ENCODE measurements around the gene HOXB3. TPM values are rescaled to one million over a fixed set of nuclear protein-coding genes. Genes with fewer than 3 reads are reported as not detected.
A peak's percentile ranks its signal among the peaks of the same experiment; 100 is the strongest.

The HOXB3 gene
- total RNA-seq, 1 experiment from 2014 or later, result not detected

- Histone ChIP-seq H3K4me2 (ENCODE audit: insufficient read depth, insufficient read length, low read length) (no peak overlapping the region), H3K27me3 (ENCODE audit: insufficient read depth, low read length) (peaks cover 3% of the 10 kb centered on the region; the same call in 1 of the 2 replicates), H3K79me1 (ENCODE audit: insufficient read depth, low read depth, low read length, poor library complexity, severe bottlenecking) (no peaks in the 10 kb centered on the region), H3K14ac (ENCODE audit: insufficient read depth, low read length) (no peak overlapping the region), H2AK5ac (ENCODE audit: insufficient read length, low read length) (no peak overlapping the region), H2BK12ac (ENCODE audit: insufficient read length, low read depth, low read length) (no peak overlapping the region), H3K18ac (ENCODE audit: insufficient read length, low read depth, low read length) (no peak overlapping the region), H4K8ac (replicated peaks; ENCODE audit: insufficient read length, low read depth, low read length) (no peak overlapping the region), H3K23me2 (ENCODE audit: insufficient read length, low read depth, low read length, poor library complexity, severe bottlenecking) (no peaks in the 10 kb centered on the region), H3K9ac (ENCODE audit: extremely low read depth, insufficient read length, low read length) (no peak overlapping the region), H2AFZ (ENCODE audit: low read length) (no peak overlapping the region), H3K4ac (ENCODE audit: low read depth, low read length) (no peak overlapping the region), H4K91ac (ENCODE audit: insufficient read length, low read depth, low read length) (no peak overlapping the region), H3K27ac (ENCODE audit: insufficient read length, low read depth, low read length) (no peak overlapping the region), H2BK20ac (ENCODE audit: low read depth, low read length, poor library complexity, severe bottlenecking) (no peak overlapping the region), H3K4me1 (ENCODE audit: insufficient read depth, low read length) (no peaks in the 10 kb centered on the region), H2BK15ac (ENCODE audit: low read depth, low read length) (no peak overlapping the region), H3K23ac (ENCODE audit: insufficient read length, low read depth, low read length) (no peak overlapping the region), H3K79me2 (ENCODE audit: insufficient read depth, low read length) (0 out of 2 replicates have a peak, but pooled peaks cover 2% of the 10 kb centered on the region), H3K56ac (ENCODE audit: insufficient read length, low read depth, low read length) (no peak overlapping the region), H3T11ph (ENCODE audit: low read length) (no peak overlapping the region), H4K20me1 (ENCODE audit: control insufficient read depth, insufficient read depth, insufficient read length) (no peaks in the 10 kb centered on the region), H2BK120ac (ENCODE audit: low read depth, low read length, poor library complexity, severe bottlenecking) (no peak overlapping the region), H2BK5ac (ENCODE audit: insufficient read length, low read length) (no peak overlapping the region), H3K9me3 (ENCODE audit: control insufficient read depth, low read depth, low read length) (no peaks in the 10 kb centered on the region), H4K5ac (ENCODE audit: insufficient read length, low read depth, low read length) (no peak overlapping the region)
- H3K27ac Mint-ChIP-seq, result peak overlapping the region in 1 of 3 experiments; percentile 57; a peak in 1 of 7 replicates
- no CpG with 5 or more reads among the region's 5 CpGs for WGBS (ENCODE audit: extremely low coverage, insufficient read length, low lambda C conversion rate)
- peaks cover 88% of the 10 kb centered on the region for H3K27me3 Mint-ChIP-seq (ENCODE audit: low read depth)
- H3K9me3 Mint-ChIP-seq, result no peaks in the 10 kb centered on the region
- TF ChIP-seq CTCF (conservative IDR thresholded peaks at IDR 0.05), result no peak
- H3K4me1 Mint-ChIP-seq, result peaks cover 16 to 22% of the 10 kb centered on the region in 2 experiments
- no peak for DNase-seq
- H3K36me3 Mint-ChIP-seq (ENCODE audit: insufficient read depth in 1 of 3, low read depth in 3 of 3), result no peaks in the 10 kb centered on the region; a peak in 1 of 7 replicates
- no peak overlapping the region for H3K4me3 Mint-ChIP-seq
Measured at GRCh38 chr17:48503747-48504146, 86.3 kb downstream of the HOXB3 start.
